ENCODE measurements around the gene DRC1.
A peak's percentile ranks its signal among the peaks of the same experiment; 100 is the strongest.
"Not testable (repeated sequence)": the region's sequence is repeated elsewhere in the genome, so short reads cannot be mapped to it uniquely, and the experiment has no call there.

DRC1 gene

GRCh38 chr2:26401739-26402541 is at the start of gene DRC1:
TSS of gene DRC1 (plus strand) at chr2:26401920. CDS start at chr2:26401990, 70 bp downstream.
- no peak for DNase-seq (ENCODE audit: low spot score)

GRCh38 chr2:26352892-26353291 is 48.8 kb upstream of the DRC1 start:
- DNase-seq (ENCODE audit: low spot score): no peak

- not testable (repeated sequence) for DNase-seq (ENCODE audit: low spot score)
These were observed 47.3 kb upstream of the DRC1 start for GRCh38 chr2:26354469-26354868.

GRCh38 chr2:26355038-26355995 is 46.4 kb upstream of the DRC1 start:
- no peak for DNase-seq (ENCODE audit: low spot score)

- DNase-seq (ENCODE audit: low spot score): no peak
These were observed 45.6 kb upstream of the DRC1 start for GRCh38 chr2:26356111-26356510.

GRCh38 chr2:26356771-26357170 is 44.9 kb upstream of the DRC1 start:
- no peak for DNase-seq (ENCODE audit: low spot score)

- DNase-seq (ENCODE audit: low spot score): no peak
These were observed 41.7 kb upstream of the DRC1 start for GRCh38 chr2:26359886-26360473.

GRCh38 chr2:26363323-26363722 is 38.4 kb upstream of the DRC1 start:
- DNase-seq (ENCODE audit: low spot score): peak; percentile 34

GRCh38 chr2:26363958-26364357 is 37.8 kb upstream of the DRC1 start:
- no peak for DNase-seq (ENCODE audit: low spot score)

- no peak for DNase-seq (ENCODE audit: low spot score)
These were observed 37.1 kb upstream of the DRC1 start for GRCh38 chr2:26364669-26365068.

GRCh38 chr2:26366957-26367356 is 34.8 kb upstream of the DRC1 start:
- DNase-seq (ENCODE audit: low spot score): no peak

GRCh38 chr2:26369664-26370063 is 32.1 kb upstream of the DRC1 start:
- not testable (repeated sequence) for DNase-seq (ENCODE audit: low spot score)

GRCh38 chr2:26370909-26371308 is 30.8 kb upstream of the DRC1 start:
- DNase-seq (ENCODE audit: low spot score): not testable (repeated sequence)

GRCh38 chr2:26376799-26377198 is 24.9 kb upstream of the DRC1 start:
- DNase-seq (ENCODE audit: low spot score): no peak

GRCh38 chr2:26380281-26380680 is 21.4 kb upstream of the DRC1 start:
- no peak for DNase-seq (ENCODE audit: low spot score)

GRCh38 chr2:26382564-26382963 is 19.2 kb upstream of the DRC1 start:
- DNase-seq (ENCODE audit: low spot score): no peak

GRCh38 chr2:26384183-26384582 is 17.5 kb upstream of the DRC1 start:
- no peak for DNase-seq (ENCODE audit: low spot score)

- no peak for DNase-seq (ENCODE audit: low spot score)
These were observed 17.1 kb upstream of the DRC1 start for GRCh38 chr2:26384597-26384996.

- DNase-seq (ENCODE audit: low spot score): no peak
These were observed 14.5 kb upstream of the DRC1 start for GRCh38 chr2:26387189-26387588.

GRCh38 chr2:26394694-26395093 is 7.0 kb upstream of the DRC1 start:
- DNase-seq (ENCODE audit: low spot score): no peak

- no peak for DNase-seq (ENCODE audit: low spot score)
These were observed 6.3 kb upstream of the DRC1 start for GRCh38 chr2:26395394-26395793.

GRCh38 chr2:26396734-26397298 is 4.9 kb upstream of the DRC1 start:
- no peak for DNase-seq (ENCODE audit: low spot score)
